Panc1 (cell line): ENCODE data around the gene KIF2A. TPM values are rescaled to one million over a fixed set of nuclear protein-coding genes. Genes with fewer than 3 reads are reported as not detected.

ENCODE experiments used
- ATAC-seq: fragments of 200-7000 bp; cut with Tn5 transposase; 2 replicates; pipeline ENCODE4 v1.9.1; 2020; ENCODE audit warnings: mild to moderate bottlenecking, moderate library complexity
- BruUV-seq: library from RNA; stranded (reverse); fragments of 400-500 nt; replicated peaks from 2 replicates; lab custom pipeline; 2021; lab: Mats Ljungman, UMichigan
- CTCF ChIA-PET: fragments of 300-600 bp; sonication (Branson Sonifier 250); formaldehyde crosslinking; loops from one replicate; lab custom pipeline; 2022; ENCODE audit warnings: antibody characterized with exemption; lab: Charles Lee
- POLR2A ChIA-PET: fragments of 300-600 bp; sonication (Branson Sonifier 250); formaldehyde crosslinking; loops from one replicate; lab custom pipeline; 2022; ENCODE audit warnings: antibody characterized with exemption; lab: Charles Lee
- DNase-seq: peaks from one replicate; pipeline ENCODE4 v3.0.0-alpha.2; 2010; ENCODE audit warnings: low read depth, low spot score
- H3K27ac ChIP-seq: 2 replicates; pipeline ENCODE4 v1.5.1; 2011; ENCODE audit warnings: mild to moderate bottlenecking, low read length, inconsistent platforms
- H3K27me3 ChIP-seq: fragments of 200-500 bp; sonication (Bioruptor generic); 2 replicates; pipeline ENCODE4 v1.6.0; 2014; ENCODE audit warnings: low read length, inconsistent platforms; ENCODE audit not compliant: control insufficient read depth, insufficient read depth
- H3K36me3 ChIP-seq: fragments of 200-500 bp; sonication (Bioruptor generic); 2 replicates; pipeline ENCODE4 v1.5.1; 2014; ENCODE audit warnings: inconsistent platforms, mild to moderate bottlenecking, low read length, moderate library complexity; ENCODE audit not compliant: control insufficient read depth, insufficient read depth
- H3K4me1 ChIP-seq: 2 replicates; pipeline ENCODE4 v1.5.1; 2011; ENCODE audit warnings: inconsistent platforms, mild to moderate bottlenecking, low read length, moderate library complexity; ENCODE audit not compliant: control insufficient read depth, insufficient read depth
- H3K4me3 ChIP-seq, 2 experiments: 2 replicates each; pipeline ENCODE4 v1.5.1; 2011 to 2012; ENCODE audit warnings: low read depth in 2 of 2, low read length in 2 of 2, mild to moderate bottlenecking in 2 of 2, inconsistent platforms in 1 of 2, moderate library complexity in 1 of 2
- H3K9me3 ChIP-seq: fragments of 200-500 bp; sonication (Bioruptor generic); 2 replicates; pipeline ENCODE4 v1.5.1; 2014; ENCODE audit warnings: low read depth, mild to moderate bottlenecking, inconsistent platforms, low read length, moderate library complexity; ENCODE audit not compliant: control insufficient read depth, insufficient read depth
- CTCF ChIP-seq: fragments of 450-650 bp; IDR thresholded peaks from 2 replicates; pipeline ENCODE4 v1.5.1; 2017; ENCODE audit warnings: mild to moderate bottlenecking
- POLR2AphosphoS5 ChIP-seq: IDR thresholded peaks from 2 replicates; pipeline ENCODE4 v1.6.1; 2012; ENCODE audit warnings: mild to moderate bottlenecking, low read depth, low read length, moderate library complexity
- REST ChIP-seq, 2 experiments: IDR thresholded peaks; 2 replicates each; pipeline ENCODE4 v1.6.1; 2011 to 2012; ENCODE audit warnings: low read depth in 2 of 2, control low read depth in 1 of 2, low read length in 1 of 2, mild to moderate bottlenecking in 1 of 2, moderate library complexity in 1 of 2; ENCODE audit not compliant: insufficient read depth in 1 of 2
- SIN3A ChIP-seq: IDR thresholded peaks from 2 replicates; pipeline ENCODE4 v1.6.1; 2012; ENCODE audit warnings: low read depth, mild to moderate bottlenecking, low read length, moderate library complexity, borderline replicate concordance; ENCODE audit not compliant: insufficient read depth
- TCF7L2 ChIP-seq: IDR thresholded peaks from 2 replicates; pipeline ENCODE4 v1.6.1; 2011; ENCODE audit warnings: mild to moderate bottlenecking, low read depth, low read length, inconsistent platforms
- in situ Hi-C: cut with HindIII; loops from 2 replicates; pipeline ENCODE4 v1.10.0; 2016; ENCODE audit warnings: low sequenced_read_pairs, low pct_unique_long_range_greater_than_20kb
- intact Hi-C: fragments of 100-400 bp; cut with micrococcal nuclease; formaldehyde crosslinking; loops from one replicate; pipeline ENCODE4 v1.10.0; 2022; ENCODE audit not compliant: unreplicated experiment
- total RNA-seq: library from RNA; stranded (reverse); gene quantifications from one replicate; pipeline ENCODE4 v1.2.1, GENCODE V29; 2021; ENCODE audit not compliant: unreplicated experiment

KIF2A gene
- total RNA-seq, 1 experiment from 2014 or later: 58.9 TPM

- no TSS peak for BruUV-seq
- ATAC-seq: no peak
- POLR2A ChIA-PET: no interaction called here
- TF ChIP-seq REST (IDR thresholded peaks at IDR 0.05; ENCODE audit: insufficient read depth in 1 of 2, low read depth in 2 of 2, low read length in 1 of 2): no peak
- no peak for TF ChIP-seq SIN3A
- no peak for TF ChIP-seq CTCF
- TF ChIP-seq TCF7L2: no peak
- no peak for TF ChIP-seq POLR2AphosphoS5
- no peak for DNase-seq
- Histone ChIP-seq H3K4me1 (no peaks in the 10 kb centered on the region), H3K27ac (no peak overlapping the region), H3K36me3 (peaks cover 22% of the 10 kb centered on the region), H3K27me3 (no peaks in the 10 kb centered on the region), H3K9me3 (no peaks in the 10 kb centered on the region), H3K4me3 (no peak overlapping the region)
- in situ Hi-C loops (no loop called here), intact Hi-C loops (no loop called here)
- CTCF ChIA-PET: no interaction called here
Observed at GRCh38 chr5:62373382-62373781, 67.4 kb downstream of the KIF2A start.

- intact Hi-C loops: no loop called here
- Histone ChIP-seq H3K27me3 (no peaks in the 10 kb centered on the region), H3K36me3 (peaks cover 19% of the 10 kb centered on the region), H3K4me1 (no peaks in the 10 kb centered on the region), H3K4me3 (no peak overlapping the region), H3K9me3 (no peaks in the 10 kb centered on the region), H3K27ac (no peak overlapping the region)
- TF ChIP-seq CTCF: no peak
- no peak for TF ChIP-seq REST (IDR thresholded peaks at IDR 0.05; ENCODE audit: insufficient read depth in 1 of 2, low read depth in 2 of 2, low read length in 1 of 2)
- no peak for TF ChIP-seq SIN3A
- no peak for TF ChIP-seq POLR2AphosphoS5
- TF ChIP-seq TCF7L2: no peak
- no TSS peak for BruUV-seq
- CTCF ChIA-PET: no interaction called here
- in situ Hi-C loops: no loop called here
- no peak for DNase-seq
- ATAC-seq: no peak
- POLR2A ChIA-PET: no interaction called here
Observed at GRCh38 chr5:62374090-62374489, 68.1 kb downstream of the KIF2A start.
